K562 (cell line): ENCODE results near the gene ECM1. TPM values are rescaled to one million over a fixed set of nuclear protein-coding genes. Genes with fewer than 3 reads are reported as not detected.
A peak's percentile ranks its signal among the peaks of the same experiment; 100 is the strongest.

Experiments used
- ATAC-seq: fragments of 200-7000 bp; cut with Tn5 transposase; 3 replicates; pipeline ENCODE4 v1.9.1; 2020; ENCODE audit warnings: moderate library complexity
- BruUV-seq: library from RNA; stranded (reverse); fragments of 400-500 nt; replicated peaks from 2 replicates; lab custom pipeline; 2021; lab: Mats Ljungman, UMichigan
- CTCF ChIA-PET: fragments of 300-600 bp; formaldehyde crosslinking; extraction: SDS; loops from one replicate; lab custom pipeline; 2021; ENCODE audit warnings: low intra/inter-chr PET ratio; lab: Yijun Ruan, JAX
- POLR2A ChIA-PET: fragments of 300-600, 350-650 bp; sonication (Branson Sonifier 250); formaldehyde crosslinking; extraction: SDS; loops from one replicate; lab custom pipeline; 2021; ENCODE audit warnings: antibody characterized with exemption, inconsistent platforms; lab: Yijun Ruan, JAX
- DNase-seq, 4 experiments: peaks; one replicate each; pipeline versions ENCODE4 v3.0.0 to v3.0.0-alpha.2; 2011 to 2018; ENCODE audit warnings: low spot score in 3 of 4, mixed read lengths in 3 of 4; ENCODE audit errors: extremely low read depth in 1 of 4
- FAIRE-seq: peaks from 2 replicates; lab custom pipeline; 2011; peaks lifted over from hg19 to GRCh38; lab: Jason Lieb, UNC
- H2AFZ ChIP-seq: 2 replicates; pipeline ENCODE4 v1.6.0; 2011; ENCODE audit warnings: low read depth, low read length, control low read depth, inconsistent platforms
- H3K27ac ChIP-seq: fragments of 200-600 bp; 3 replicates; pipeline ENCODE4 v1.8.0; 2011; ENCODE audit warnings: low read depth, mild to moderate bottlenecking, control low read depth, inconsistent platforms, low read length, moderate library complexity, mixed read lengths; ENCODE audit errors: extremely low read depth
- H3K27me3 ChIP-seq, 2 experiments: fragments of 300-600 bp in 1 of 2; 2 replicates in 1 of 2; 3 replicates in 1 of 2; pipeline versions ENCODE4 v1.6.0 to v1.8.0; 2011; ENCODE audit warnings: inconsistent platforms in 2 of 2, low read length in 2 of 2, mild to moderate bottlenecking in 1 of 2, mixed read lengths in 1 of 2, moderate library complexity in 1 of 2; ENCODE audit not compliant: control insufficient read depth in 2 of 2, insufficient read depth in 2 of 2
- H3K36me3 ChIP-seq: fragments of 300-600 bp; 3 replicates; pipeline ENCODE4 v1.8.0; 2011; ENCODE audit warnings: mild to moderate bottlenecking, low read length, inconsistent platforms; ENCODE audit not compliant: control insufficient read depth, insufficient read depth
- H3K4me1 ChIP-seq, 2 experiments: fragments of 200-600 bp in 1 of 2; replicated peaks in 1 of 2; 2 replicates in 1 of 2; 3 replicates in 1 of 2; pipeline versions ENCODE4 v1.5.1 to v1.8.0; 2011; ENCODE audit warnings: inconsistent platforms in 2 of 2, low read length in 2 of 2, mild to moderate bottlenecking in 1 of 2, mixed read lengths in 1 of 2, moderate library complexity in 1 of 2; ENCODE audit not compliant: control insufficient read depth in 2 of 2, insufficient read depth in 2 of 2
- H3K4me2 ChIP-seq: 2 replicates; pipeline ENCODE4 v1.6.1; 2011; ENCODE audit warnings: low read length, control low read depth, inconsistent platforms, mixed read lengths; ENCODE audit not compliant: insufficient read depth
- H3K4me3 ChIP-seq: fragments of 200-600 bp; sonication (generic), shearing (Covaris generic); 2 replicates; pipeline ENCODE4 v1.5.1; 2016; ENCODE audit warnings: control low read depth, inconsistent platforms
- H3K79me2 ChIP-seq: fragments of 200-600 bp; 3 replicates; pipeline ENCODE4 v1.8.0; 2011; ENCODE audit warnings: low read length, inconsistent platforms; ENCODE audit not compliant: control insufficient read depth, insufficient read depth
- H3K9ac ChIP-seq, 2 experiments: 2 replicates each; pipeline versions ENCODE4 v1.6.0 to v1.6.1; 2011; ENCODE audit warnings: low read depth in 2 of 2, low read length in 2 of 2, control low read depth in 1 of 2, inconsistent platforms in 1 of 2, mild to moderate bottlenecking in 1 of 2, mixed read lengths in 1 of 2; ENCODE audit not compliant: insufficient read depth in 1 of 2
- H3K9me1 ChIP-seq: one replicate; pipeline ENCODE4 v1.6.0; 2011; ENCODE audit warnings: inconsistent platforms, mild to moderate bottlenecking, low read length, moderate library complexity; ENCODE audit not compliant: control insufficient read depth, insufficient read depth
- H3K9me3 ChIP-seq: replicated peaks from 2 replicates; pipeline ENCODE4 v1.5.1; 2011; ENCODE audit warnings: low read depth, low read length, inconsistent platforms; ENCODE audit not compliant: control insufficient read depth, insufficient read depth
- H4K20me1 ChIP-seq: replicated peaks from 2 replicates; pipeline ENCODE4 v1.6.1; 2011; ENCODE audit warnings: low read length, inconsistent platforms, mixed read lengths; ENCODE audit not compliant: control insufficient read depth, insufficient read depth
- CAMTA2 ChIP-seq: fragments of 250-450 bp; sonication (Bioruptor Pico); conservative IDR thresholded peaks from 2 replicates; pipeline ENCODE4 v1.5.1; 2022
- CREB1 ChIP-seq, 2 experiments: sonication (generic) in 1 of 2; formaldehyde crosslinking in 1 of 2; IDR thresholded peaks; 2 replicates each; pipeline versions ENCODE4 v1.6.1 to v1.8.0; 2012 to 2022; ENCODE audit warnings: inconsistent platforms in 1 of 2, mild to moderate bottlenecking in 1 of 2, missing genetic modification reagents in 1 of 2, moderate library complexity in 1 of 2
- GTF2E2 ChIP-seq: fragments of 200-800 bp; sonication (Bioruptor generic); IDR thresholded peaks from 2 replicates; pipeline ENCODE4 v1.6.1; 2016; ENCODE audit warnings: missing genetic modification characterization, missing compliant biosample characterization
- KDM4B ChIP-seq, 2 experiments: fragments of 450-650 bp in 1 of 2; sonication (generic) in 1 of 2; IDR thresholded peaks; 2 replicates each; pipeline ENCODE4 v1.6.1; 2016 to 2017; ENCODE audit warnings: borderline replicate concordance in 2 of 2, antibody characterized with exemption in 1 of 2, low read depth in 1 of 2, mild to moderate bottlenecking in 1 of 2
- MBD2 ChIP-seq: sonication (generic); IDR thresholded peaks from 2 replicates; pipeline ENCODE4 v1.6.1; 2016; ENCODE audit warnings: low read depth, borderline replicate concordance
- MED1 ChIP-seq: sonication (generic); formaldehyde crosslinking; IDR thresholded peaks from 2 replicates; pipeline ENCODE4 v1.8.1; 2023; ENCODE audit warnings: missing genetic modification reagents, borderline replicate concordance
- MYNN ChIP-seq, 2 experiments: sonication (generic); formaldehyde crosslinking in 1 of 2; IDR thresholded peaks; 2 replicates each; pipeline versions ENCODE4 v1.5.0 to v1.6.1; 2016 to 2020; ENCODE audit warnings: antibody characterized with exemption in 1 of 2, missing genetic modification reagents in 1 of 2
- RFX5 ChIP-seq: IDR thresholded peaks from 2 replicates; pipeline ENCODE4 v1.6.1; 2011; ENCODE audit warnings: low read depth, mild to moderate bottlenecking, improper control_type of control experiment, low read length
- SP1 ChIP-seq: sonication (generic); formaldehyde crosslinking; IDR thresholded peaks from 2 replicates; pipeline ENCODE4 v1.8.1; 2022; ENCODE audit warnings: mild to moderate bottlenecking, missing genetic modification reagents
- TCFL5 ChIP-seq: fragments of 250-450 bp; sonication (Bioruptor Pico); conservative IDR thresholded peaks from 2 replicates; pipeline ENCODE4 v1.6.1; 2021; ENCODE audit warnings: mild to moderate bottlenecking, moderate library complexity, matching md5 sums
- U2AF1 ChIP-seq: fragments of 200-400 bp; formaldehyde crosslinking; optimal IDR thresholded peaks from 2 replicates; pipeline ENCODE3; 2017; ENCODE audit warnings: mild to moderate bottlenecking, low read depth, low read length, moderate library complexity
- ZNF197 ChIP-seq: fragments of 200-800 bp; sonication (Bioruptor generic); IDR thresholded peaks from 2 replicates; pipeline ENCODE4 v1.6.1; 2016; ENCODE audit warnings: low read depth, missing genetic modification characterization, missing compliant biosample characterization
- ZNF589 ChIP-seq: fragments of 200-800 bp; sonication (Bioruptor generic); IDR thresholded peaks from 2 replicates; pipeline ENCODE4 v1.6.1; 2016; ENCODE audit warnings: low read depth, missing genetic modification characterization, missing compliant biosample characterization
- WGBS: fragments of 100-300 bp; shearing (Covaris generic); methylation state at CpG from one replicate; pipeline ENCODE4 v1.1.6; 2016; ENCODE audit warnings: low coverage, mixed read lengths; ENCODE audit not compliant: insufficient coverage; ENCODE audit errors: missing lambda C conversion rate; 5-methylcytosine and 5-hydroxymethylcytosine counted together
- in situ Hi-C: fragments of 300-500 bp; cut with MboI; formaldehyde crosslinking; loops from 4 replicates; pipeline ENCODE4 v1.15.0; 2018; ENCODE audit warnings: inconsistent platforms, mixed read lengths
- intact Hi-C: fragments of 100-400 bp; cut with micrococcal nuclease; formaldehyde crosslinking; loops from 2 replicates; pipeline ENCODE4 v1.14.2; 2022
- polyA plus RNA-seq, 8 experiments: library from polyadenylated mRNA; depleted of rRNA in 4 of 8; stranded (reverse) in 5 of 8; unstranded in 3 of 8; fragments of >200 nt; fragmentation: Nextera tagmentation in 2 of 8; fragmentation: Illumina TruSeq in 1 of 8; extraction: Ambion mirVana in 2 of 8; extraction: Trizol in 1 of 8; gene quantifications; 2 replicates each; pipeline versions ENCODE4 v1.2.1 to v1.2.3, GENCODE V29; 2011 to 2014; ENCODE audit warnings: inconsistent platforms in 1 of 8, missing spikeins in 1 of 8
- total RNA-seq, 7 experiments: library from RNA; depleted of rRNA in 6 of 7; stranded (reverse); fragments of >200 nt in 6 of 7; fragmentation: Illumina TruSeq in 2 of 7; extraction: Trizol in 2 of 7; gene quantifications; 2 replicates each; pipeline versions ENCODE4 v1.2.1 to v1.2.3, GENCODE V29; 2011 to 2021; ENCODE audit warnings: low replicate concordance in 1 of 7

The ECM1 gene
- total and polyA plus RNA-seq, 9 of the 15 experiments (the other 6 are each of a cell fraction or from before 2014, with no cell fraction given) = 6.6 to 52.2 (median 12.8) TPM

DNA sequence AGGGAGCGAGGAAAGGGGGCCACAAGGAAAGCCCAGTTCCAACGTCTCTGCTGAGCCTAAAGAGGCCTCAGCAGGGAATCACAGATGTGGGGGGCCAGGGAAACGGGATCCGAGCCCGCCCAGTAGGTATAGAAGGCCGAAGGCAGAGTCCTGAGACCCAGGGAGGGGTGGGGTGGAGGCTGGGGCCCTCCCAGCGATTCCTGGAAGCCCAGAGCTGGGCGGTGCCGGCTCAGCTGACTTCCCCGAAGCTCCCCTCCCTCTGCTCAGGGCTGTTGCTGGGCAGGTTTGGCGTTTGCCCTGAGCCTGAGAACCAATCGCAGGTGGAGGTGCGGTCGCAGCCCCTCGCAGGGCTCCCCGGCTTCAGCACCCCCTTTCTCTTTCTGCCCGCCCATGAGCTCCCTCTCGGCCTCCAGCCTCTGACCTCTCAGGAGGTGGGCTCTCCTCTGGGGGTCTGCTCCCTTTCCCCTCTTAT lies 54.1 kb downstream of the ECM1 start:
- 0 out of 2 replicates have a peak overlapping the region, but pooled peaks have one; percentile 2 for H2AFZ ChIP-seq
- intact Hi-C loops = loop anchor here (1.0 to 5.0 kb wide), 5 partner anchors 59 to 435 kb away; partner anchors contain the start of gene GOLPH3L
- POLR2A ChIA-PET = interaction anchor here (0.5 to 6.5 kb wide), 14 partner anchors 11 to 1061 kb away, joined by 3 to 148 read pairs (median 4); partner anchors contain the start of genes ADAMTSL4, CTSS, ECM1 and ENSA
- 0 out of 2 replicates have a peak, but pooled peaks have one; percentile 52 for TF ChIP-seq ZNF589
- peak; percentile 98 for TF ChIP-seq RFX5
- peak; percentile 83 for TF ChIP-seq GTF2E2 (tag)
- TF ChIP-seq CREB1 (IDR thresholded peaks at IDR 0.05) = no peak
- TF ChIP-seq CREB1 (CRISPR knock-in tag; IDR thresholded peaks at IDR 0.05) = peak; percentile 19
- TF ChIP-seq TCFL5 = no peak
- TF ChIP-seq U2AF1 = no peak
- TF ChIP-seq SP1 (CRISPR knock-in tag) = peak; percentile 35; the same call in 1 of the 2 replicates
- TF ChIP-seq MED1 (CRISPR knock-in tag) = no peak
- TF ChIP-seq MYNN (IDR thresholded peaks at IDR 0.05) = peak; percentile 50; the same call in 1 of the 2 replicates
- no peak for TF ChIP-seq MYNN (CRISPR knock-in tag; IDR thresholded peaks at IDR 0.05)
- TF ChIP-seq CAMTA2 = 0 out of 2 replicates have a peak, but pooled peaks have one; percentile 15
- no peak for TF ChIP-seq KDM4B (IDR thresholded peaks at IDR 0.05; ENCODE audit: borderline replicate concordance in 2 of 2, low read depth in 1 of 2)
- TF ChIP-seq ZNF197 (CRISPR knock-in tag) = no peak
- TF ChIP-seq MBD2 = peak; percentile 62; the same call in 1 of the 2 replicates

More for the DNA sequence above, 54.1 kb downstream of the ECM1 start:
- H3K36me3 ChIP-seq = peaks cover 70% of the 10 kb centered on the region
- peak overlapping the region; percentile 81 for H3K27ac ChIP-seq
- peak overlapping the region; percentile 26 for H3K4me3 ChIP-seq
- CTCF ChIA-PET = interaction anchor here (0.6 to 1.7 kb wide), 4 partner anchors 11 to 434 kb away, joined by 3 to 13 read pairs (median 6); no protein-coding TSS in a partner anchor
- peaks cover 39 to 69% of the 10 kb centered on the region in 2 experiments for H3K4me1 ChIP-seq
- peak; percentile 82 to 95 (median 88) for DNase-seq
- peaks cover 29% of the 10 kb centered on the region for H3K79me2 ChIP-seq
- ATAC-seq = peak; percentile 83
- FAIRE-seq = peak; percentile 90
- in situ Hi-C loops = loop anchor here (10.0 kb wide), 1 partner anchor 433 kb away; no protein-coding TSS in a partner anchor
- peak overlapping the region; percentile 78 for H3K4me2 ChIP-seq
- no peaks in the 10 kb centered on the region for H3K27me3 ChIP-seq
- WGBS = 2% methylated on average over 16 of the region's 18 CpGs
- peak overlapping the region; percentile 65 to 89 for H3K9ac ChIP-seq
- peaks cover 6% of the 10 kb centered on the region for H3K9me1 ChIP-seq
- H4K20me1 ChIP-seq = peaks cover 10% of the 10 kb centered on the region; the same call in 1 of the 2 replicates
- no peaks in the 10 kb centered on the region for H3K9me3 ChIP-seq
- BruUV-seq = no TSS peak
